ENCODE measurements around the gene TGOLN2. TPM values are rescaled to one million over a fixed set of nuclear protein-coding genes. Genes with fewer than 3 reads are reported as not detected.
"Not testable (repeated sequence)": the region's sequence is repeated elsewhere in the genome, so short reads cannot be mapped to it uniquely, and the experiment has no call there.

TGOLN2 gene
- total and polyA plus RNA-seq, 10 of the 15 experiments (the other 5 are each of a cell fraction or from before 2014, with no cell fraction given): 13.8 to 92.3 (median 49.4) TPM

- in situ Hi-C loops (cut with MboI): no loop called here
- POLR2A ChIA-PET: interaction anchor here (0.6 to 1.5 kb wide), 3 partner anchors 11 to 649 kb away, joined by 3 to 6 read pairs (median 4); partner anchors contain the start of genes ELMOD3 and RETSAT
Observed at GRCh38 chr2:85324639-85325465, 2.9 kb downstream of the TGOLN2 start.

GRCh38 chr2:85323988-85324367 lies 3.8 kb downstream of the TGOLN2 start:
- FAIRE-seq; H3K27me3 ChIP-seq (replicated peaks in 1 of 2; ENCODE audit: control insufficient read depth in 2 of 2, insufficient read depth in 2 of 2, low read length in 1 of 2); ATAC-seq; H3K9ac ChIP-seq (ENCODE audit: control insufficient read depth, insufficient read depth, low read length); in situ Hi-C loops (cut with MboI); H3K27ac ChIP-seq (ENCODE audit: control insufficient read depth, insufficient read depth); H2AFZ ChIP-seq (ENCODE audit: control insufficient read depth, low read depth, low read length); H3K9me3 ChIP-seq (replicated peaks; ENCODE audit: control insufficient read depth, insufficient read depth, low read length); DNase-seq (ENCODE audit: low read depth, low spot score); H3K4me1 ChIP-seq (ENCODE audit: control insufficient read depth, insufficient read depth, low read length); RAD21 ChIA-PET (ENCODE audit: unreplicated experiment); intact Hi-C loops (cut with micrococcal nuclease; ENCODE audit: unreplicated experiment): not testable (repeated sequence)
- TSS peak; percentile 10 for BruUV-seq (replicated peaks)
- WGBS (ENCODE audit: insufficient coverage, insufficient replicate concordance, low lambda C conversion rate, missing lambda C conversion rate): 95% methylated on average over 10 of the region's 11 CpGs
- H3K79me2 ChIP-seq (ENCODE audit: control insufficient read depth, insufficient read depth, low read length): peaks cover 79% of the 10 kb centered on the region
- H3K36me3 ChIP-seq (ENCODE audit: control insufficient read depth in 2 of 2, insufficient read depth in 2 of 2, low read length in 1 of 2): peaks cover 13 to 36% of the 10 kb centered on the region in 2 experiments
- SMC1A ChIA-PET (ENCODE audit: uncharacterized antibody, unreplicated experiment): interaction anchor here (1.0 to 1.1 kb wide), 2 partner anchors 14 to 33 kb away, joined by 3 read pairs; no protein-coding TSS in a partner anchor
- CTCF ChIA-PET: interaction anchor here (0.6 to 0.9 kb wide), 2 partner anchors 384 to 756 kb away, joined by 3 to 4 read pairs; no protein-coding TSS in a partner anchor
- H3K4me2 ChIP-seq (ENCODE audit: control insufficient read depth, insufficient read depth): peak overlapping the region; percentile 66
- H4K20me1 ChIP-seq (ENCODE audit: control insufficient read depth, insufficient read depth): peaks cover 13% of the 10 kb centered on the region
- POLR2A ChIA-PET: interaction anchor here (0.5 to 1.5 kb wide), 3 partner anchors 31 to 299 kb away, joined by 3 to 4 read pairs (median 4); partner anchors contain the start of genes ELMOD3 and RETSAT
- 0 out of 2 replicates have a peak overlapping the region, but pooled peaks have one; percentile 98 for H3K4me3 ChIP-seq

More at GRCh38 chr2:85324639-85325465, 2.9 kb downstream of the TGOLN2 start:
- Histone ChIP-seq H2AFZ (ENCODE audit: control insufficient read depth, low read depth, low read length) (no peak overlapping the region), H3K27ac (ENCODE audit: control insufficient read depth, insufficient read depth) (no peak overlapping the region), H4K20me1 (ENCODE audit: control insufficient read depth, insufficient read depth) (peaks cover 13% of the 10 kb centered on the region), H3K9me3 (replicated peaks; ENCODE audit: control insufficient read depth, insufficient read depth, low read length) (no peaks in the 10 kb centered on the region), H3K79me2 (ENCODE audit: control insufficient read depth, insufficient read depth, low read length) (peaks cover 75% of the 10 kb centered on the region), H3K4me1 (ENCODE audit: control insufficient read depth, insufficient read depth, low read length) (peaks cover 4% of the 10 kb centered on the region; the same call in 1 of the 2 replicates), H3K4me3 (peak overlapping the region; percentile 98), H3K4me2 (ENCODE audit: control insufficient read depth, insufficient read depth) (peak overlapping the region; percentile 86), H3K36me3 (ENCODE audit: control insufficient read depth in 2 of 2, insufficient read depth in 2 of 2, low read length in 1 of 2) (peaks cover 13 to 36% of the 10 kb centered on the region in 2 experiments), H3K9ac (ENCODE audit: control insufficient read depth, insufficient read depth, low read length) (peak overlapping the region; percentile 97; the same call in 1 of the 2 replicates), H3K27me3 (replicated peaks in 1 of 2; ENCODE audit: control insufficient read depth in 2 of 2, insufficient read depth in 2 of 2, low read length in 1 of 2) (no peaks in the 10 kb centered on the region)
- RAD21 ChIA-PET (ENCODE audit: unreplicated experiment): no interaction called here
- no TSS peak for BruUV-seq (replicated peaks)
- TF ChIP-seq ZNF592 (IDR thresholded peaks at IDR 0.05) (no peak), SP1 (IDR thresholded peaks at IDR 0.05; ENCODE audit: low read depth, low read length) (no peak), POLR2AphosphoS5 (IDR thresholded peaks at IDR 0.05; ENCODE audit: low read length) (0 out of 2 replicates have a peak, but pooled peaks have one; percentile 35)
- no peak for DNase-seq (ENCODE audit: low read depth, low spot score)
- intact Hi-C loops (cut with micrococcal nuclease; ENCODE audit: unreplicated experiment): loop anchor here (5.0 kb wide), 1 partner anchor 227 kb away; no protein-coding TSS in a partner anchor
- no peak for ATAC-seq
- SMC1A ChIA-PET (ENCODE audit: uncharacterized antibody, unreplicated experiment): interaction anchor here (0.6 to 0.8 kb wide), 3 partner anchors 29 to 245 kb away, joined by 3 to 5 read pairs (median 5); partner anchors contain the start of genes ELMOD3 and RETSAT
- FAIRE-seq: no peak
- CTCF ChIA-PET: interaction anchor here (0.6 to 1.5 kb wide), 5 partner anchors 28 to 755 kb away, joined by 3 to 5 read pairs (median 3); no protein-coding TSS in a partner anchor
- WGBS (ENCODE audit: insufficient coverage, insufficient replicate concordance, low lambda C conversion rate, missing lambda C conversion rate): 46% methylated on average over 9 of the region's 10 CpGs
